Measurements from ENCODE around the gene KCNQ1. TPM values are rescaled to one million over a fixed set of nuclear protein-coding genes. Genes with fewer than 3 reads are reported as not detected.

KCNQ1 gene
- total RNA-seq, 6 donors from 2014 or later, result 18.0 to 45.4 (median 32.7) TPM

GRCh38 chr11:2704896-2705606 lies 260.2 kb downstream of the KCNQ1 start:
- WGBS, 2 donors, result 81 to 84% methylated on average over 6 to 13 of the region's 14 CpGs
- no peak for TF ChIP-seq CTCF (IDR thresholded peaks at IDR 0.05)
- TF ChIP-seq EP300 (IDR thresholded peaks at IDR 0.05), result no peak
- TF ChIP-seq POLR2A (IDR thresholded peaks at IDR 0.05), result no peak
- TF ChIP-seq POLR2AphosphoS5 (IDR thresholded peaks at IDR 0.05), result no peak
- Histone ChIP-seq H3K36me3 (no peaks in the 10 kb centered on the region), H3K4me1 (peaks cover 3 to 6% (median 5%) of the 10 kb centered on the region in 4 donors), H3K4me3 (no peak overlapping the region), H3K27ac (no peak overlapping the region), H3K9me3 (no peaks in the 10 kb centered on the region), H3K27me3 (no peaks in the 10 kb centered on the region)
- DNase-seq, result peak in 1 of 2 donors; percentile 30
- no peak for ATAC-seq (ENCODE audit: low FRiP score in 2 of 2)

- no peak overlapping the region for H3K4me3 ChIP-seq
- 78 to 100% methylated on average over 1 of the region's 1 CpG for WGBS, 2 donors
- peaks cover 0 to 6% (median 4%) of the 10 kb centered on the region in 4 donors for H3K4me1 ChIP-seq
- H3K27me3 ChIP-seq, result no peaks in the 10 kb centered on the region
- ATAC-seq (ENCODE audit: low FRiP score in 2 of 2) (no peak), DNase-seq (no peak)
- H3K36me3 ChIP-seq, result no peaks in the 10 kb centered on the region
- H3K9me3 ChIP-seq, result no peaks in the 10 kb centered on the region
- no peak overlapping the region for H3K27ac ChIP-seq
- TF ChIP-seq CTCF (IDR thresholded peaks at IDR 0.05) (no peak), EP300 (IDR thresholded peaks at IDR 0.05) (no peak), POLR2A (IDR thresholded peaks at IDR 0.05) (no peak), POLR2AphosphoS5 (IDR thresholded peaks at IDR 0.05) (no peak)
Measured at GRCh38 chr11:2706321-2706720, 261.5 kb downstream of the KCNQ1 start.

- no peaks in the 10 kb centered on the region for H3K27me3 ChIP-seq
- H3K27ac ChIP-seq, result peak overlapping the region in 1 of 4 donors; percentile 43
- ATAC-seq (ENCODE audit: low FRiP score in 2 of 2) (no peak), DNase-seq (no peak)
- no peaks in the 10 kb centered on the region for H3K9me3 ChIP-seq
- H3K4me1 ChIP-seq, result peaks cover 0 to 6% (median 4%) of the 10 kb centered on the region in 4 donors
- no peak for TF ChIP-seq EP300 (IDR thresholded peaks at IDR 0.05)
- no peak for TF ChIP-seq POLR2AphosphoS5 (IDR thresholded peaks at IDR 0.05)
- no peak for TF ChIP-seq POLR2A (IDR thresholded peaks at IDR 0.05)
- TF ChIP-seq CTCF (IDR thresholded peaks at IDR 0.05), result no peak
- no peak overlapping the region for H3K4me3 ChIP-seq
- H3K36me3 ChIP-seq, result no peaks in the 10 kb centered on the region
- 84 to 93% methylated on average over 7 of the region's 7 CpGs for WGBS, 2 donors
Measured at GRCh38 chr11:2707736-2708135, 262.9 kb downstream of the KCNQ1 start.

GRCh38 chr11:2708151-2708581 lies 263.4 kb downstream of the KCNQ1 start:
- Histone ChIP-seq H3K4me1 (peaks cover 0 to 6% (median 4%) of the 10 kb centered on the region in 4 donors), H3K27me3 (no peaks in the 10 kb centered on the region), H3K27ac (peak overlapping the region in 3 of 4 donors; percentile 17 to 54 (median 43)), H3K4me3 (no peak overlapping the region), H3K9me3 (no peaks in the 10 kb centered on the region), H3K36me3 (no peaks in the 10 kb centered on the region)
- DNase-seq (peak in 1 of 2 donors; percentile 85), ATAC-seq (ENCODE audit: low FRiP score in 2 of 2) (peak in 1 of 2 donors; percentile 49)
- WGBS, 2 donors, result 64 to 80% methylated on average over 9 to 11 of the region's 11 CpGs
- TF ChIP-seq CTCF (IDR thresholded peaks at IDR 0.05), result no peak
- TF ChIP-seq POLR2A (IDR thresholded peaks at IDR 0.05), result no peak
- TF ChIP-seq EP300 (IDR thresholded peaks at IDR 0.05), result no peak
- no peak for TF ChIP-seq POLR2AphosphoS5 (IDR thresholded peaks at IDR 0.05)

Measured in upper lobe of left lung (tissue), 6 donors.